ENCODE measurements around the gene RAMP1. TPM values are rescaled to one million over a fixed set of nuclear protein-coding genes. Genes with fewer than 3 reads are reported as not detected.

The RAMP1 gene
- total RNA-seq, 1 donor from 2014 or later, result 3.9 TPM

DNA sequence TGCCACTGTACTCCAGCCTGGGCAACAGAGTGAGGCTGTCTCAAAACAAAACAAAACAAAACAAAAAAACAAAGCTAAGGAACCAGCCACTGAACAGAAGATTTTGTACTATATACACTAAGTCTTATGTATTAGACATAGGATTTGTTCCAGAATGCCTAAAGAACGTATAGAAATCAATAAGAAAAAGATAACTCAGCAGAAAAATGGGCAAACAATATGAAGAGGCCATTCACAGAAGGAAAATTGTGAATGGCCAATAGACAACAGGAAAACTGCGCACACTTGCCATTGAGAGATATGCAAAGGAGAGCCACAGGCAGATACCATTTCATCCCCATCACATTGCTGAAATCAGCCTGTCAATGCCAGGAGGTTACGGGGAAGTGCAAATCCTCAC lies 92.5 kb downstream of the RAMP1 start:
- peaks cover 19% of the 10 kb centered on the region for H3K27me3 Mint-ChIP-seq
- H3K4me3 Mint-ChIP-seq, result no peak overlapping the region
- intact Hi-C loops (cut with micrococcal nuclease), result no loop called here
- ATAC-seq (ENCODE audit: low read depth) (no peak), DNase-seq (no peak)
- H3K27ac Mint-ChIP-seq, result no peak overlapping the region
- ChIA-PET POLR2A (no interaction called here), CTCF (no interaction called here)
- peaks cover 2% of the 10 kb centered on the region for H3K9me3 Mint-ChIP-seq
- H3K4me1 Mint-ChIP-seq, result no peaks in the 10 kb centered on the region
- TF ChIP-seq, protein P1, sequence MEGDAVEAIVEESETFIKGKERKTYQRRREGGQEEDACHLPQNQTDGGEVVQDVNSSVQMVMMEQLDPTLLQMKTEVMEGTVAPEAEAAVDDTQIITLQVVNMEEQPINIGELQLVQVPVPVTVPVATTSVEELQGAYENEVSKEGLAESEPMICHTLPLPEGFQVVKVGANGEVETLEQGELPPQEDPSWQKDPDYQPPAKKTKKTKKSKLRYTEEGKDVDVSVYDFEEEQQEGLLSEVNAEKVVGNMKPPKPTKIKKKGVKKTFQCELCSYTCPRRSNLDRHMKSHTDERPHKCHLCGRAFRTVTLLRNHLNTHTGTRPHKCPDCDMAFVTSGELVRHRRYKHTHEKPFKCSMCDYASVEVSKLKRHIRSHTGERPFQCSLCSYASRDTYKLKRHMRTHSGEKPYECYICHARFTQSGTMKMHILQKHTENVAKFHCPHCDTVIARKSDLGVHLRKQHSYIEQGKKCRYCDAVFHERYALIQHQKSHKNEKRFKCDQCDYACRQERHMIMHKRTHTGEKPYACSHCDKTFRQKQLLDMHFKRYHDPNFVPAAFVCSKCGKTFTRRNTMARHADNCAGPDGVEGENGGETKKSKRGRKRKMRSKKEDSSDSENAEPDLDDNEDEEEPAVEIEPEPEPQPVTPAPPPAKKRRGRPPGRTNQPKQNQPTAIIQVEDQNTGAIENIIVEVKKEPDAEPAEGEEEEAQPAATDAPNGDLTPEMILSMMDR (IDR thresholded peaks at IDR 0.05), result no peak
- peaks cover 2% of the 10 kb centered on the region for H3K36me3 Mint-ChIP-seq (ENCODE audit: low read depth)

DNA sequence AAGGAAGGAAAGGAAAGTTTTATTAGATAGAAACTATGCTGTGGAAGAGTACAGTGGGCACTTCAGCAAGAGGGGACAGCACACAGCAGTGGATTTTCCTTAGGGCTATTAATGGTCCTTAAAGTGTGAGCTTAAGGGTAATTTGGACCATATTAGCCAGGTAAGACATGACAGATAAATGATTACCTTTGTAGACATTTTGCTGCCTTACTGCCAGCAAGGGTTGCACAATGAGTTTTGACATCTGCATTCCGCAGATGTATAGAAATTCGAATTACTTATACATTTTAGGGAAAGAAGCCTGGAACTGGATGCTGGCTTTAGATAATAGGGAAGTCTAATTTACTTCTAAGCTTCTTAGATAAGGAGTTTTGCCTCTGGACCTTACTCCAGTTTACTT lies 93.4 kb downstream of the RAMP1 start:
- DNase-seq, result no peak
- intact Hi-C loops (cut with micrococcal nuclease), result no loop called here
- H3K4me3 Mint-ChIP-seq, result no peak overlapping the region
- CTCF ChIA-PET, result no interaction called here
- no peak for ATAC-seq (ENCODE audit: low read depth)
- no peak overlapping the region for H3K27ac Mint-ChIP-seq
- TF ChIP-seq, protein P1 (IDR thresholded peaks at IDR 0.05), result no peak
- no peaks in the 10 kb centered on the region for H3K36me3 Mint-ChIP-seq (ENCODE audit: low read depth)
- H3K4me1 Mint-ChIP-seq, result no peaks in the 10 kb centered on the region
- peaks cover 24% of the 10 kb centered on the region for H3K27me3 Mint-ChIP-seq
- POLR2A ChIA-PET, result no interaction called here
- H3K9me3 Mint-ChIP-seq, result no peaks in the 10 kb centered on the region

DNA sequence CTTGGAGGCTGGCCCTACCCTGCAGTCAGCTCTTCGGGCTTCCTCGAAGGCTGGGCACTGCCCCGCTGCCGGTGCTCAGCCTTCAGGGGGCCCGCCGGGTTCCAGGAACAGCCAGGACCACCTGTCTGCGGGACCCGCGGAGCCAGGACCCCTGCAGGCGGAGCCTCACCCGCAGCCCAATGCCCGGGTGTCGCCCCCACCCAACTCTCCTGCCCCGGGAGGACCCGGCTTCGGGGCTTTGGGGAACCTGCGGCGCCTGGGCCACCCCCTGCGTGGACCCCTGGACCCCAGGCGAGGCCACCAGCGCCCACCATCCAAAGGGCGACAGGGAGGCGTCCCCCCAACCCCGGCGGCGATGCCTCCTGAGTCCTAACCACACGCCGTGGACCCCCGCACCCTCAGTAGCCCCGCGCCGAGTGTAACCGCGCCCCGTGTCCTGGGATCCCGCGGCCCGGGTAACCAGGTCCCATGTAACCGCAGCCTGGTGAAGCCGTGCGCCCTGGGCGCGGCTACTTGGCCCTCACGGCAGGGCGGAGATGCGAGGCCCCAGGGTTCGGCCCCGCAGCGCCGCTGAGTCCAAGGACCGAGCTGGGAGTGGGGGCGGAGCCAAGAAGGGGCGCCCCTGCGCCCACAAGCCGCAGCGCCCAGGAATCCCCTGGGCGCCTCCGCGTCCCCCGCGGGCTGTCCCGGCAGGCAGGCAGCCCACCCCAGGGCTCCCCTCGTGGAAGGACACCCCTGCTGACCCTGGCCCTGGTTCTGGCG lies 96.4 kb downstream of the RAMP1 start:
- ChIA-PET CTCF (no interaction called here), POLR2A (no interaction called here)
- ATAC-seq (ENCODE audit: low read depth) (no peak), DNase-seq (no peak)
- Mint-ChIP-seq H3K27ac (no peak overlapping the region), H3K27me3 (peaks cover 19% of the 10 kb centered on the region), H3K9me3 (no peaks in the 10 kb centered on the region), H3K36me3 (ENCODE audit: low read depth) (no peaks in the 10 kb centered on the region), H3K4me3 (no peak overlapping the region), H3K4me1 (no peaks in the 10 kb centered on the region)
- intact Hi-C loops (cut with micrococcal nuclease), result no loop called here
- TF ChIP-seq, protein P1 (IDR thresholded peaks at IDR 0.05), result no peak

DNA sequence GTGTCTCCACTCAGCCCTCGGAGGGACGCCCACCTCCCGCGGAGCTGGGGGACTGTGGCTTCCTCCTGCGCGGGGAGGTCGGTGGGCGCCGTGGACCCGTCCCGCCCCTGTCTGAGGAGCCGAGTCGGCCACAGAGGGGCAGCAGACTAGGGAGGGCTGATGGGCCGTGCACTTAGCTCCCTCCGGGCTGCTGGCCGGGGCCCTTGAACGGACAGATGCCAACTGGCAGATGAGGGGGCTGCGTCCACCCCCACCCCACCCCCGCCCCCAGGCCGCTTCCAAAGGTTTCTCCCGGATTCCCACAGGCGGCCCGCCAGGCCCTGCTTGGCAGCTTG lies 96.9 kb downstream of the RAMP1 start:
- H3K4me3 Mint-ChIP-seq, result no peak overlapping the region
- H3K9me3 Mint-ChIP-seq, result peaks cover 2% of the 10 kb centered on the region
- no peak for DNase-seq
- peaks cover 19% of the 10 kb centered on the region for H3K27me3 Mint-ChIP-seq
- TF ChIP-seq, protein P1 (IDR thresholded peaks at IDR 0.05), result no peak
- H3K27ac Mint-ChIP-seq, result no peak overlapping the region
- ATAC-seq (ENCODE audit: low read depth), result no peak
- intact Hi-C loops (cut with micrococcal nuclease), result no loop called here
- CTCF ChIA-PET, result no interaction called here
- H3K4me1 Mint-ChIP-seq, result no peaks in the 10 kb centered on the region
- POLR2A ChIA-PET, result no interaction called here
- no peaks in the 10 kb centered on the region for H3K36me3 Mint-ChIP-seq (ENCODE audit: low read depth)

DNA sequence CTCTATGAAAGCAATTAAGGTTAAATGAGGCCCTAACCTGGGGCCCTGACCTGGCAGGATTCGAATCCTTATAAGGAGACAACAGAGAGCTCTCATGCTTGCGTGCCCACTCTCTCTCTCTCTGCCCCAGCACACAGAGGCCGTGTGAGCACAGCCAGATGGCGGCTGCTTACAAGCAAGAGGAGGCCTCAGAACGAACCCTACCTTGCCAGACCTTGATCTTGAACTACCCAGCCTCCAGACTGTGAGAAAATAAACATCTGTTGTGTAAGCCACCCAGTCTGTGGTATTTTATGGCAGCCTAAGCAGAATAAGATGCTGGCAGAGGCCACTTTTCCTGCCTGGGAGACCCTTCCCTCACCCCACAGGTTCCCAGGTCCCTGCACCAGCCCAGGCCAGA lies 102.2 kb downstream of the RAMP1 start:
- ChIA-PET POLR2A (no interaction called here), CTCF (no interaction called here)
- Mint-ChIP-seq H3K4me3 (no peak overlapping the region), H3K9me3 (peaks cover 9% of the 10 kb centered on the region), H3K27ac (no peak overlapping the region), H3K4me1 (peaks cover 3% of the 10 kb centered on the region), H3K36me3 (ENCODE audit: low read depth) (no peaks in the 10 kb centered on the region), H3K27me3 (peaks cover 7% of the 10 kb centered on the region)
- TF ChIP-seq, protein P1 (IDR thresholded peaks at IDR 0.05), result no peak
- no peak for ATAC-seq (ENCODE audit: low read depth)
- intact Hi-C loops (cut with micrococcal nuclease), result loop anchor here (10.0 kb wide), 2 partner anchors 267 to 463 kb away; partner anchors contain the start of gene ASB1
- DNase-seq, result no peak

Other genes starting within 250 kb of the RAMP1 start
- gene LRRFIP1, start 232.0 kb upstream of the RAMP1 start, total RNA-seq, result 114 and 134 TPM in 2 replicates
- gene RBM44, start 60.8 kb upstream of the RAMP1 start, total RNA-seq, result 0.69 and 1.3 TPM in 2 replicates
- gene UBE2F, start 107.4 kb downstream of the RAMP1 start, total RNA-seq, result 32.4 and 41.2 TPM in 2 replicates
- gene SCLY, start 201.4 kb downstream of the RAMP1 start, total RNA-seq, result 24.1 and 26.9 TPM in 2 replicates
- 0.27 and 0.42 TPM in 2 replicates for gene ESPNL, start 240.7 kb downstream of the RAMP1 start, total RNA-seq

Data from activated B cell treated with CpG ODN at 0.5 μM for 24 hours (primary cell).